H1 (cell line): ENCODE measurements around the gene TBC1D7. TPM values are rescaled to one million over a fixed set of nuclear protein-coding genes. Genes with fewer than 3 reads are reported as not detected.

Experiments
- CTCF ChIA-PET: fragments of 300-600 bp; sonication (Branson Sonifier 250); formaldehyde crosslinking; loops from one replicate; lab custom pipeline; 2021; ENCODE audit not compliant: partially characterized antibody; lab: Charles Lee
- POLR2A ChIA-PET: fragments of 300-600 bp; sonication (Branson Sonifier 250); formaldehyde crosslinking; loops from one replicate; lab custom pipeline; 2021; ENCODE audit warnings: inconsistent platforms; ENCODE audit not compliant: partially characterized antibody; lab: Charles Lee
- DNase-seq, 2 experiments: peaks; one replicate each; pipeline versions ENCODE4 v3.0.0 to v3.0.0-alpha.2; 2010 to 2022; ENCODE audit warnings: low spot score in 2 of 2, low read depth in 1 of 2, mixed read lengths in 1 of 2
- FAIRE-seq: peaks from 2 replicates; lab custom pipeline; 2011; peaks lifted over from hg19 to GRCh38; lab: Jason Lieb, UNC
- H2AFZ ChIP-seq: 2 replicates; pipeline ENCODE4 v1.8.1; 2012; ENCODE audit warnings: low read length, inconsistent platforms
- H2AK5ac ChIP-seq: 2 replicates; pipeline ENCODE4 v1.6.1; 2013; ENCODE audit warnings: low read depth, low read length
- H2BK120ac ChIP-seq: replicated peaks from 2 replicates; pipeline ENCODE3; 2013; ENCODE audit warnings: low read depth, low read length, inconsistent platforms
- H2BK12ac ChIP-seq: 2 replicates; pipeline ENCODE4 v1.6.1; 2013; ENCODE audit warnings: low read depth, low read length
- H2BK15ac ChIP-seq: 2 replicates; pipeline ENCODE4 v1.6.1; 2013; ENCODE audit warnings: low read length
- H2BK20ac ChIP-seq: 2 replicates; pipeline ENCODE4 v1.6.1; 2013; ENCODE audit warnings: low read length
- H2BK5ac ChIP-seq: 2 replicates; pipeline ENCODE4 v1.6.1; 2013; ENCODE audit warnings: low read depth, low read length
- H3K14ac ChIP-seq: 2 replicates; pipeline ENCODE4 v1.6.1; 2013; ENCODE audit warnings: inconsistent platforms; ENCODE audit not compliant: insufficient read length
- H3K18ac ChIP-seq: 2 replicates; pipeline ENCODE4 v1.6.1; 2013; ENCODE audit warnings: low read length; ENCODE audit errors: extremely low read depth
- H3K23ac ChIP-seq: 2 replicates; pipeline ENCODE4 v1.6.1; 2013; ENCODE audit warnings: inconsistent platforms; ENCODE audit not compliant: insufficient read length
- H3K23me2 ChIP-seq: 2 replicates; pipeline ENCODE4 v1.6.1; 2013; ENCODE audit warnings: low read depth, low read length
- H3K27ac ChIP-seq: 2 replicates; pipeline ENCODE4 v1.6.1; 2011; ENCODE audit warnings: low read depth, low read length, inconsistent platforms
- H3K27me3 ChIP-seq, 4 experiments: replicated peaks in 1 of 4; 1 replicate in 1 of 4; 2 replicates in 3 of 4; pipeline versions ENCODE4 v1.6.1 to v1.8.1; 2011 to 2013; ENCODE audit warnings: low read length in 3 of 4, mild to moderate bottlenecking in 3 of 4, inconsistent platforms in 2 of 4, mixed read lengths in 2 of 4, moderate library complexity in 1 of 4; ENCODE audit not compliant: control insufficient read depth in 3 of 4, insufficient read depth in 3 of 4; ENCODE audit errors: extremely low read depth in 1 of 4
- H3K36me3 ChIP-seq, 4 experiments: 2 replicates each; pipeline versions ENCODE4 v1.6.1 to v1.8.1; 2011 to 2013; ENCODE audit warnings: mild to moderate bottlenecking in 4 of 4, low read length in 3 of 4, moderate library complexity in 2 of 4, control low read depth in 1 of 4, inconsistent platforms in 1 of 4; ENCODE audit not compliant: insufficient read depth in 4 of 4, control insufficient read depth in 2 of 4
- H3K4ac ChIP-seq: replicated peaks from 2 replicates; pipeline ENCODE3; 2013; ENCODE audit warnings: low read length, low read depth, mixed read lengths, inconsistent platforms; ENCODE audit not compliant: insufficient read length
- H3K4me1 ChIP-seq, 4 experiments: replicated peaks in 1 of 4; 1 replicate in 1 of 4; 2 replicates in 3 of 4; pipeline versions ENCODE4 v1.6.1 to v1.8.1; 2011 to 2013; ENCODE audit warnings: low read length in 3 of 4, inconsistent platforms in 2 of 4, mixed read lengths in 1 of 4; ENCODE audit not compliant: insufficient read depth in 4 of 4, control insufficient read depth in 3 of 4
- H3K4me2 ChIP-seq, 2 experiments: 2 replicates each; pipeline versions ENCODE4 v1.6.1 to v1.8.1; 2011 to 2013; ENCODE audit warnings: low read depth in 2 of 2, low read length in 2 of 2, control low read depth in 1 of 2, inconsistent platforms in 1 of 2, mild to moderate bottlenecking in 1 of 2; ENCODE audit not compliant: insufficient read depth in 1 of 2
- H3K4me3 ChIP-seq, 4 experiments: fragments of 200-600, 300-600 bp in 1 of 4; sonication (generic), shearing (Covaris generic), sonication (Bioruptor Twin) in 1 of 4; 2 replicates each; pipeline versions ENCODE4 v1.5.1 to v1.8.1; 2011 to 2016; ENCODE audit warnings: low read length in 4 of 4, low read depth in 3 of 4, control low read depth in 2 of 4, inconsistent platforms in 2 of 4, mild to moderate bottlenecking in 2 of 4, mixed read lengths in 1 of 4, moderate library complexity in 1 of 4; ENCODE audit not compliant: insufficient read depth in 2 of 4; ENCODE audit errors: extremely low read depth in 1 of 4
- H3K56ac ChIP-seq: replicated peaks from 2 replicates; pipeline ENCODE3; 2013; ENCODE audit warnings: low read depth, mild to moderate bottlenecking, mixed read lengths, low read length, inconsistent platforms; ENCODE audit not compliant: insufficient read length
- H3K79me1 ChIP-seq: 2 replicates; pipeline ENCODE4 v1.6.1; 2013; ENCODE audit warnings: low read depth, low read length, control low read depth
- H3K79me2 ChIP-seq, 2 experiments: 2 replicates each; pipeline versions ENCODE4 v1.6.1 to v1.8.1; 2012 to 2013; ENCODE audit warnings: low read length in 2 of 2, mild to moderate bottlenecking in 2 of 2, inconsistent platforms in 1 of 2; ENCODE audit not compliant: insufficient read depth in 2 of 2, control insufficient read depth in 1 of 2
- H3K9ac ChIP-seq, 4 experiments: replicated peaks in 1 of 4; 1 replicate in 1 of 4; 2 replicates in 3 of 4; pipeline versions ENCODE4 v1.6.1 to v1.8.1; 2011 to 2013; ENCODE audit warnings: low read depth in 3 of 4, low read length in 3 of 4, control low read depth in 2 of 4, mild to moderate bottlenecking in 2 of 4, moderate library complexity in 2 of 4, inconsistent platforms in 1 of 4; ENCODE audit errors: extremely low read depth in 1 of 4
- H3K9me3 ChIP-seq, 2 experiments: 2 replicates each; pipeline versions ENCODE4 v1.6.1 to v1.8.1; 2012 to 2013; ENCODE audit warnings: mild to moderate bottlenecking in 2 of 2, moderate library complexity in 2 of 2, control low read depth in 1 of 2, inconsistent platforms in 1 of 2, low read depth in 1 of 2, low read length in 1 of 2, mixed read lengths in 1 of 2; ENCODE audit not compliant: insufficient read depth in 2 of 2
- H4K20me1 ChIP-seq, 2 experiments: replicated peaks in 1 of 2; 2 replicates each; pipeline versions ENCODE3 to v1.8.1; 2011 to 2013; ENCODE audit warnings: inconsistent platforms in 2 of 2, low read length in 2 of 2, mild to moderate bottlenecking in 1 of 2; ENCODE audit not compliant: insufficient read depth in 2 of 2, control insufficient read depth in 1 of 2
- H4K5ac ChIP-seq: 2 replicates; pipeline ENCODE4 v1.6.1; 2013; ENCODE audit warnings: low read length, low read depth, mixed read lengths, inconsistent platforms; ENCODE audit not compliant: insufficient read length
- H4K8ac ChIP-seq: 2 replicates; pipeline ENCODE4 v1.8.0; 2013; ENCODE audit warnings: mild to moderate bottlenecking, moderate library complexity, low read length, inconsistent platforms; ENCODE audit not compliant: insufficient read depth; ENCODE audit errors: extremely low read depth
- H4K91ac ChIP-seq: replicated peaks from 2 replicates; pipeline ENCODE3; 2013; ENCODE audit warnings: low read length, mixed read lengths, inconsistent platforms; ENCODE audit not compliant: insufficient read length
- CBX5 ChIP-seq: fragments of 300-800, 300-1000 bp; sonication (generic); IDR thresholded peaks from 2 replicates; pipeline ENCODE4 v1.7.1; 2016; ENCODE audit warnings: antibody characterized with exemption, low read length, low read depth
- JUND ChIP-seq: IDR thresholded peaks from 2 replicates; pipeline ENCODE4 v1.6.1; 2011; ENCODE audit warnings: mild to moderate bottlenecking, improper control_type of control experiment, low read length
- SIN3A ChIP-seq, 2 experiments: IDR thresholded peaks in 1 of 2; conservative IDR thresholded peaks in 1 of 2; 2 replicates each; pipeline ENCODE4 v1.6.1; 2011 to 2012; ENCODE audit warnings: low read length in 2 of 2, improper control_type of control experiment in 1 of 2, low read depth in 1 of 2, mild to moderate bottlenecking in 1 of 2
- USF2 ChIP-seq: IDR thresholded peaks from 2 replicates; pipeline ENCODE4 v1.6.1; 2011; ENCODE audit warnings: low read length, improper control_type of control experiment
- polyA plus RNA-seq, 7 experiments: library from polyadenylated mRNA; depleted of rRNA in 3 of 7; stranded (reverse) in 5 of 7; unstranded in 2 of 7; fragments of >200 nt in 5 of 7; fragments of 200-250 nt in 2 of 7; gene quantifications; 1 replicate in 5 of 7; 2 replicates in 1 of 7; 4 replicates in 1 of 7; pipeline versions ENCODE4 v1.2.1 to v1.2.3, GENCODE V29; 2011 to 2013; ENCODE audit warnings: missing spikeins in 2 of 7, mixed read lengths in 2 of 7
- total RNA-seq: library from RNA; stranded (reverse); fragmentation: NEBNext Ultra II Directional; extraction: Animal tissue kit (Norgen Biotek cat#: 25700); gene quantifications from 2 replicates; pipeline ENCODE4 v1.2.1, GENCODE V29; 2021

The TBC1D7 gene
- total and polyA plus RNA-seq, 2 of the 8 experiments (the other 6 are each of a cell fraction or from before 2014, with no cell fraction given): 46.1 to 55.2 TPM

- H3K4me1 ChIP-seq: peaks cover 0 to 15% (median 4%) of the 10 kb centered on the region in 4 experiments; a peak in 5 of 7 replicates
- no peak overlapping the region for H3K14ac ChIP-seq
- H3K9ac ChIP-seq: no peak overlapping the region
- no peak overlapping the region for H4K8ac ChIP-seq
- H4K5ac ChIP-seq: no peak overlapping the region
- H3K18ac ChIP-seq: no peak overlapping the region
- FAIRE-seq (no peak), DNase-seq (no peak)
- H3K4ac ChIP-seq: no peak overlapping the region
- H3K56ac ChIP-seq: no peak overlapping the region
- no peaks in the 10 kb centered on the region for H3K79me2 ChIP-seq
- TF ChIP-seq CBX5: no peak
- no peak for TF ChIP-seq USF2
- no peak for TF ChIP-seq JUND
- TF ChIP-seq SIN3A (conservative IDR thresholded peaks at IDR 0.05 in 1 of 2, IDR thresholded peaks at IDR 0.05 in 1 of 2; ENCODE audit: low read depth in 1 of 2, low read length in 2 of 2): no peak
- H2BK120ac ChIP-seq: no peak overlapping the region
- no peak overlapping the region for H3K23ac ChIP-seq
- H3K79me1 ChIP-seq: no peaks in the 10 kb centered on the region; the same call in 1 of the 2 replicates
- H3K27ac ChIP-seq: no peak overlapping the region
- H2AK5ac ChIP-seq: no peak overlapping the region
- no peaks in the 10 kb centered on the region for H4K20me1 ChIP-seq
- H3K23me2 ChIP-seq: no peaks in the 10 kb centered on the region; the same call in 1 of the 2 replicates
- no peak overlapping the region for H2BK15ac ChIP-seq
- no peak overlapping the region for H4K91ac ChIP-seq
- no peak overlapping the region for H3K4me2 ChIP-seq
- no peak overlapping the region for H2AFZ ChIP-seq
- H3K9me3 ChIP-seq: no peaks in the 10 kb centered on the region
- H3K4me3 ChIP-seq: no peak overlapping the region
- H2BK12ac ChIP-seq: no peak overlapping the region
- H3K36me3 ChIP-seq: peaks cover 0 to 4% (median 0%) of the 10 kb centered on the region in 4 experiments; a peak in 1 of 8 replicates
- ChIA-PET CTCF (interaction anchor here (1.0 to 1.4 kb wide), 3 partner anchors 9 to 206 kb away, joined by 5 to 7 read pairs (median 6); partner anchors contain the start of gene SIRT5), POLR2A (no interaction called here)
- no peak overlapping the region for H2BK20ac ChIP-seq
- H3K27me3 ChIP-seq: no peaks in the 10 kb centered on the region
- H2BK5ac ChIP-seq: no peak overlapping the region
Measured at GRCh38 chr6:13368731-13369115, 40.4 kb upstream of the TBC1D7 start.
